K562 (cell line): ENCODE measurements around the gene KLHL30. TPM values are rescaled to one million over a fixed set of nuclear protein-coding genes. Genes with fewer than 3 reads are reported as not detected.

Experiments
- ATAC-seq: fragments of 200-7000 bp; cut with Tn5 transposase; 3 replicates; pipeline ENCODE4 v1.9.1; 2020; ENCODE audit warnings: moderate library complexity
- BruUV-seq: library from RNA; stranded (reverse); fragments of 400-500 nt; replicated peaks from 2 replicates; lab custom pipeline; 2021; lab: Mats Ljungman, UMichigan
- CTCF ChIA-PET: fragments of 300-600 bp; formaldehyde crosslinking; extraction: SDS; loops from one replicate; lab custom pipeline; 2021; ENCODE audit warnings: low intra/inter-chr PET ratio; lab: Yijun Ruan, JAX
- POLR2A ChIA-PET: fragments of 300-600, 350-650 bp; sonication (Branson Sonifier 250); formaldehyde crosslinking; extraction: SDS; loops from one replicate; lab custom pipeline; 2021; ENCODE audit warnings: antibody characterized with exemption, inconsistent platforms; lab: Yijun Ruan, JAX
- DNase-seq, 4 experiments: peaks; one replicate each; pipeline versions ENCODE4 v3.0.0 to v3.0.0-alpha.2; 2011 to 2018; ENCODE audit warnings: low spot score in 3 of 4, mixed read lengths in 3 of 4; ENCODE audit errors: extremely low read depth in 1 of 4
- FAIRE-seq: peaks from 2 replicates; lab custom pipeline; 2011; peaks lifted over from hg19 to GRCh38; lab: Jason Lieb, UNC
- H2AFZ ChIP-seq: 2 replicates; pipeline ENCODE4 v1.6.0; 2011; ENCODE audit warnings: low read depth, low read length, control low read depth, inconsistent platforms
- H3K27ac ChIP-seq: fragments of 200-600 bp; 3 replicates; pipeline ENCODE4 v1.8.0; 2011; ENCODE audit warnings: low read depth, mild to moderate bottlenecking, control low read depth, inconsistent platforms, low read length, moderate library complexity, mixed read lengths; ENCODE audit errors: extremely low read depth
- H3K27me3 ChIP-seq, 2 experiments: fragments of 300-600 bp in 1 of 2; 2 replicates in 1 of 2; 3 replicates in 1 of 2; pipeline versions ENCODE4 v1.6.0 to v1.8.0; 2011; ENCODE audit warnings: inconsistent platforms in 2 of 2, low read length in 2 of 2, mild to moderate bottlenecking in 1 of 2, mixed read lengths in 1 of 2, moderate library complexity in 1 of 2; ENCODE audit not compliant: control insufficient read depth in 2 of 2, insufficient read depth in 2 of 2
- H3K36me3 ChIP-seq: fragments of 300-600 bp; 3 replicates; pipeline ENCODE4 v1.8.0; 2011; ENCODE audit warnings: mild to moderate bottlenecking, low read length, inconsistent platforms; ENCODE audit not compliant: control insufficient read depth, insufficient read depth
- H3K4me1 ChIP-seq, 2 experiments: fragments of 200-600 bp in 1 of 2; replicated peaks in 1 of 2; 2 replicates in 1 of 2; 3 replicates in 1 of 2; pipeline versions ENCODE4 v1.5.1 to v1.8.0; 2011; ENCODE audit warnings: inconsistent platforms in 2 of 2, low read length in 2 of 2, mild to moderate bottlenecking in 1 of 2, mixed read lengths in 1 of 2, moderate library complexity in 1 of 2; ENCODE audit not compliant: control insufficient read depth in 2 of 2, insufficient read depth in 2 of 2
- H3K4me2 ChIP-seq: 2 replicates; pipeline ENCODE4 v1.6.1; 2011; ENCODE audit warnings: low read length, control low read depth, inconsistent platforms, mixed read lengths; ENCODE audit not compliant: insufficient read depth
- H3K4me3 ChIP-seq: fragments of 200-600 bp; sonication (generic), shearing (Covaris generic); 2 replicates; pipeline ENCODE4 v1.5.1; 2016; ENCODE audit warnings: control low read depth, inconsistent platforms
- H3K79me2 ChIP-seq: fragments of 200-600 bp; 3 replicates; pipeline ENCODE4 v1.8.0; 2011; ENCODE audit warnings: low read length, inconsistent platforms; ENCODE audit not compliant: control insufficient read depth, insufficient read depth
- H3K9ac ChIP-seq, 2 experiments: 2 replicates each; pipeline versions ENCODE4 v1.6.0 to v1.6.1; 2011; ENCODE audit warnings: low read depth in 2 of 2, low read length in 2 of 2, control low read depth in 1 of 2, inconsistent platforms in 1 of 2, mild to moderate bottlenecking in 1 of 2, mixed read lengths in 1 of 2; ENCODE audit not compliant: insufficient read depth in 1 of 2
- H3K9me1 ChIP-seq: one replicate; pipeline ENCODE4 v1.6.0; 2011; ENCODE audit warnings: inconsistent platforms, mild to moderate bottlenecking, low read length, moderate library complexity; ENCODE audit not compliant: control insufficient read depth, insufficient read depth
- H3K9me3 ChIP-seq: replicated peaks from 2 replicates; pipeline ENCODE4 v1.5.1; 2011; ENCODE audit warnings: low read depth, low read length, inconsistent platforms; ENCODE audit not compliant: control insufficient read depth, insufficient read depth
- H4K20me1 ChIP-seq: replicated peaks from 2 replicates; pipeline ENCODE4 v1.6.1; 2011; ENCODE audit warnings: low read length, inconsistent platforms, mixed read lengths; ENCODE audit not compliant: control insufficient read depth, insufficient read depth
- BHLHE40 ChIP-seq: IDR thresholded peaks from 2 replicates; pipeline ENCODE4 v1.6.1; 2011; ENCODE audit warnings: low read length, improper control_type of control experiment
- HEY1 ChIP-seq: fragments of 250-450 bp; sonication (Bioruptor Pico); IDR thresholded peaks from 2 replicates; pipeline ENCODE4 v1.5.0; 2020; ENCODE audit warnings: mild to moderate bottlenecking, moderate library complexity, borderline replicate concordance
- KHSRP ChIP-seq: fragments of 450-650 bp; IDR thresholded peaks from 2 replicates; pipeline ENCODE4 v1.6.1; 2017
- MXI1 ChIP-seq: IDR thresholded peaks from 2 replicates; pipeline ENCODE4 v1.6.1; 2011; ENCODE audit warnings: low read depth, mild to moderate bottlenecking, improper control_type of control experiment, low read length
- POLR2G ChIP-seq: fragments of 200-400 bp; formaldehyde crosslinking; IDR thresholded peaks from 2 replicates; pipeline ENCODE4 v1.6.1; 2017; ENCODE audit warnings: low read depth, mild to moderate bottlenecking, antibody characterized with exemption, low read length, moderate library complexity
- RBFOX2 ChIP-seq: fragments of 200-400 bp; formaldehyde crosslinking; IDR thresholded peaks from 2 replicates; pipeline ENCODE4 v1.6.1; 2017; ENCODE audit warnings: low read depth, mild to moderate bottlenecking, low read length, moderate library complexity
- REST ChIP-seq, 2 experiments: fragments of 450-650 bp; formaldehyde crosslinking in 1 of 2; IDR thresholded peaks; 2 replicates each; pipeline versions ENCODE4 v1.4.0 to v1.6.1; 2014 to 2020; ENCODE audit warnings: mild to moderate bottlenecking in 2 of 2, borderline replicate concordance in 1 of 2, low read depth in 1 of 2
- ZNF143 ChIP-seq: sonication (generic); formaldehyde crosslinking; IDR thresholded peaks from 2 replicates; pipeline ENCODE4 v1.9.0; 2022; ENCODE audit warnings: mild to moderate bottlenecking, missing genetic modification reagents
- ZNF174 ChIP-seq: fragments of 250-450 bp; sonication (Bioruptor Pico); IDR thresholded peaks from 2 replicates; pipeline ENCODE4 v1.4.0; 2020; ENCODE audit warnings: mild to moderate bottlenecking
- WGBS: fragments of 100-300 bp; shearing (Covaris generic); methylation state at CpG from one replicate; pipeline ENCODE4 v1.1.6; 2016; ENCODE audit warnings: low coverage, mixed read lengths; ENCODE audit not compliant: insufficient coverage; ENCODE audit errors: missing lambda C conversion rate; 5-methylcytosine and 5-hydroxymethylcytosine counted together
- in situ Hi-C: fragments of 300-500 bp; cut with MboI; formaldehyde crosslinking; loops from 4 replicates; pipeline ENCODE4 v1.15.0; 2018; ENCODE audit warnings: inconsistent platforms, mixed read lengths
- intact Hi-C: fragments of 100-400 bp; cut with micrococcal nuclease; formaldehyde crosslinking; loops from 2 replicates; pipeline ENCODE4 v1.14.2; 2022
- polyA plus RNA-seq, 8 experiments: library from polyadenylated mRNA; depleted of rRNA in 4 of 8; stranded (reverse) in 5 of 8; unstranded in 3 of 8; fragments of >200 nt; fragmentation: Nextera tagmentation in 2 of 8; fragmentation: Illumina TruSeq in 1 of 8; extraction: Ambion mirVana in 2 of 8; extraction: Trizol in 1 of 8; gene quantifications; 2 replicates each; pipeline versions ENCODE4 v1.2.1 to v1.2.3, GENCODE V29; 2011 to 2014; ENCODE audit warnings: inconsistent platforms in 1 of 8, missing spikeins in 1 of 8
- total RNA-seq, 7 experiments: library from RNA; depleted of rRNA in 6 of 7; stranded (reverse); fragments of >200 nt in 6 of 7; fragmentation: Illumina TruSeq in 2 of 7; extraction: Trizol in 2 of 7; gene quantifications; 2 replicates each; pipeline versions ENCODE4 v1.2.1 to v1.2.3, GENCODE V29; 2011 to 2021; ENCODE audit warnings: low replicate concordance in 1 of 7

The KLHL30 gene
- total and polyA plus RNA-seq, 9 of the 15 experiments (the other 6 are each of a cell fraction or from before 2014, with no cell fraction given) = 0.04 TPM; not detected in 8

- ATAC-seq = no peak
- Histone ChIP-seq H3K79me2 (no peaks in the 10 kb centered on the region), H3K4me3 (no peak overlapping the region), H3K27me3 (no peaks in the 10 kb centered on the region), H3K4me1 (peaks cover 30 to 33% of the 10 kb centered on the region in 2 experiments), H4K20me1 (no peaks in the 10 kb centered on the region), H3K36me3 (peaks cover 55% of the 10 kb centered on the region), H3K9ac (peak overlapping the region in 1 of 2 experiments; percentile 56; a peak in 1 of 4 replicates), H2AFZ (no peak overlapping the region), H3K9me1 (peaks cover 4% of the 10 kb centered on the region), H3K9me3 (no peaks in the 10 kb centered on the region), H3K4me2 (no peak overlapping the region), H3K27ac (peak overlapping the region; percentile 81; the same call in 1 of the 3 replicates)
- WGBS = 88% methylated on average over 19 of the region's 21 CpGs
- in situ Hi-C loops = no loop called here
- TF ChIP-seq ZNF143 (no peak), ZNF174 (CRISPR knock-in tag) (no peak), POLR2G (peak; percentile 51; the same call in 1 of the 2 replicates), MXI1 (no peak), REST (IDR thresholded peaks at IDR 0.05; ENCODE audit: borderline replicate concordance) (no peak), REST (CRISPR knock-in tag; IDR thresholded peaks at IDR 0.05; ENCODE audit: low read depth) (no peak), HEY1 (no peak), KHSRP (no peak), RBFOX2 (0 out of 2 replicates have a peak, but pooled peaks have one; percentile 26), BHLHE40 (no peak)
- ChIA-PET CTCF (no interaction called here), POLR2A (no interaction called here)
- no peak for DNase-seq
- intact Hi-C loops = no loop called here
- FAIRE-seq = no peak
- BruUV-seq = no TSS peak
These were observed 32.1 kb downstream of the KLHL30 start for GRCh38 chr2:238170386-238171071.
